CD4-positive, alpha-beta T cell treated with Interleukin-10 for 1 hour (primary cell): ENCODE results near the gene CHST13.

Source experiments
- DNase-seq: peaks from one replicate; pipeline ENCODE4 v3.0.0-alpha.2; 2020

CHST13 gene

DNA sequence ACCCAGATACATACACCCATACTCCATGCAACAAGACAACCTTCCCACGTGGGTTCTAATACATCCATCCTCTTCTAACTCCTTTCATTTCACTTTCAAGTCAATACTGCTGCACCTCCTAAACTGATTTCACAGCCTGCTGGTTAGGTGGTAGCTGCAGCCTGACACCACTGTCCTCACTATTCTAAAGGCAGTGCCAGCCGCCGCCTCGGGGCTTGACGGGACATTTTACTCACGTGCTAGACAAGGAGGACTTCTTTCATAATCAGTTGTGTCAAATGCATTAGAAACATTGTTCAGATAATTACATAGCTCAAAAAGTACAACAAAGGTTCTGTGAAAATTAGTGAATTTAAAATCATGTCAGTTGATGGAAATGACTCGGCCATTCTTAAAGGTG is 12.7 kb upstream of the CHST13 start:
- DNase-seq: no peak

DNA sequence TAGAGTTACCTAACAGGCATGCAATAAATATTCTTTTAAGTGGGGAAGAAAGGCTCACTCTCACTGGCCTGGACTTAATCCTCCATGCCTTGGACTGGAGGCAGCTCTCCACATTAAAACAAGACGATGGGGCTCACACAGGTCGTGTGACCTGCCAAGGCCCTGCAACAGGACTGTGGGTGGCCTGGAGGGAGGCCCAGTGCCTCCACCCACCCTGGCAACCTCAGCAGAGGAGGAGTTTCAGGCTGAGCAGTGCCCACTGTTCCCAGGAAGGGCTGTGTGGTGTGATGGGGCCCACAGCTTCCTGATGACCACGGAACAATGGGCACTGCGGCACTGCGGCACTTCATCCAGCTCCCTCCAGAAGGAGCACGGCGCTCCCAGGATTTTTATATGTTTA is 11.9 kb upstream of the CHST13 start:
- DNase-seq: no peak

DNA sequence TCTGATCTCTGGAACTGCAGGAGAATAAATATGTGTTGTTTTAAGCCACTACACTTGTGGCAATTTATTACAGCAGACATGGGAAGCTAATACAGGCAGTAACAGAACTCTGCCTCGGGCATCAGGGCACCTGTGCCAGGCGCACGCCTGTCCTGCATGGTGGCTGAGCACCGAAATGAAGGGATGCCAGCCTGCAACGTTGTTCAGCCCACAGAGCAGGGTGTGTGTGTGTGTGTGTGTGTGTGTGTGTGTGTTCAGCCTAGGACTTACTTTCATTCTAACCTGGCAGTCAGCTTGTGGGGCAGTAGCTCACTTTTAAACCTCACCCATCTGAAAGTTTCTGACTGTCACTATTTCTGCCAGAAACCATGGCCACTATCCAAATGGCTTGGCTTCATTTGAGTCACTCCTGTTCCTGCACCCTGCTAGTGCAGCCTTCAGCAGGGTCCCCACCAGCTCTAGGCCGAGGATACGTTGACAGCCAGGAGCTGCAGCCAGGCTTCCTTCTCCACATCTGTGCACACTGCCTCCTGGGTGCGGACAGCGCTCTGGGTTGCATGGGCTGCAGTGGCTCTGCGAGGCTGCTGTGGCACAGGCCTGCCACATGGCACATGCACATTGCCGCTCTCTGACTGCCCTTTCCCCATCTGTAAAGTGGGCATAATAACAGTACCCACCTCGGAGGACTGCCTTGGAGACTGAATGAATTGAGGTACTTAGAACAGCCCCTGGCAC is 10.9 kb upstream of the CHST13 start:
- DNase-seq: no peak

DNA sequence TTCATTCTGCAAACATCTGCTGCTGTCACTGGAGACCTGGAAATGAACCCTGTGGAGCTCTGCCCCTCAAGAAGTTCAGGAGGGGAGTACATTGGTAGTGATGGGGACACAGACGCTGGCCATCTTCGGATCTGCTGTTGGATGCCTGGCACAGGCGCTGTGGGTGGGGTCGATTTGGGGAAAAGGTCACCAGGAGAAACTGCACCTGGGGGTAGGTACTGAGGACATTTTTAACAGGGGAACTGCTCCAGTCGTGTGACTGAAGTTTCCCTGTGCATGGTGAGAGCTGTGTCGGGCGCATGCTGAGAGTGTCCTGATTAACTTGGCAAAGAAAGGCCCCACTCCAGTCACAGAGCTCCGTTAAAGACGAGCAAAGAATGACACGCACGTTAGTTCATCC is 9.8 kb upstream of the CHST13 start:
- no peak for DNase-seq

DNA sequence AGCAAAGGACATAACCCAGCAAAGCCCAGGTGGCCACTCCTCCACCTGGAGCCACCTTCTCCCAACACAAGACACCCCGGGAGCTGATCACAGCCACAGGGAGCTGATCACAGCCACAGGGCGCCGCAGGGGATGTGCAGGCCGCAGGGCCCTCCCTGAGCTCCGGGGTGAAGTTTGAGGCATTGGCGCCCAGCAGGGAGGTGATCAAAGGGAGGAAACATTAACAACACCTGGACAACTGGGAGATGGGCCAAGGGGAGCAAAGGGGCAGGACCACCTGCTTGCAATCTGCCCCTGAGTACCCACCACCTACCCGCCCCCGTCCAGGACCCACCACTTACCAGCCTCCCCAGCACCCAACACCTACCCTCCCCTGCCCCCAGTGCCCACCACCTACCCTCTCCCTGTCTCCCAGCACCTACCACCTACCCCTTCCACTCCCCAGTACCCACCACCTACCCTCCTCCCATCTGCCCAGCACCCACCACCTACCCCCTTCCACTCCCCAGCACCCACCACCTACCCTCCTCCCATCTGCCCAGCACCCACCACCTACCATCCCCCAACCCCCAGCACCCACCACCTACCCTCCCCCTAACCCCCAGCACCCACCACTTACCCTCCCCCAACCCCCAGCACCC is 8.8 kb upstream of the CHST13 start:
- DNase-seq: no peak

DNA sequence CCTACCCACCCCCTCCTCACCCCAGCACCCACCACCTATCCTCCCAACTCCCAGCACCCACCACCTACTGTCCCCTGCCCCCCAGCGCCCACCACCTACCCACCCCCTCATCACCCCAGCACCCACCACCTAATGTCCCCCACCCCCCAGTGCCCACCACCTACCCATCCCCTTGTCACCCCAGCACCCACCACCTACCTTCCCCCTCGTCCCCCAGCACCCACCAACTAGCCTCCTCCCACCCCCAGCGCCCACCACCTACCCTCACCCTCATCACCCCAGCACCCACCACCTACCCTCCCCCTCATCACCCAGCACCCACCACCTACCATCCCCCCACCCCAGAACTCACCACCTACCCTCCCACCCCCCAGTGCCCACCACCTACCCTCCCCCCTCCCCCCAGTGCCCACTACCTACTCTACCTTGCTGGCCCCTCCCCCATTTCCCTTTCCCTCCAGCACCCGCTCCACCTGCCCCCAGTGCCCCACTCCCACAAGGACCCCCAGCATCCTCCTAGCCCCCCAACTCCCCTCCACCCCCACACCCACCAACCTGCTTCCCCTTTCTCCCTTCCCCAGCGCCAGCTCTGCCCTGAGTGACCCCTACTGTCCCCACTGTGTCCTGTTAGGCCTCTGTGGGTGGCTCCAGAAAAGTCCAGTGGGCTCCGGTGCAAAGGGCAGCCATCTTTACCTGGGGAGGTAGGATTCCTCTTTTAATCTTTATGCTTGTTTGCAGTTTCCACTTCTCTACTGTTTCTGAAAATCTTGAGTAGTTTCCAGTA is 7.6 kb upstream of the CHST13 start:
- no peak for DNase-seq

DNA sequence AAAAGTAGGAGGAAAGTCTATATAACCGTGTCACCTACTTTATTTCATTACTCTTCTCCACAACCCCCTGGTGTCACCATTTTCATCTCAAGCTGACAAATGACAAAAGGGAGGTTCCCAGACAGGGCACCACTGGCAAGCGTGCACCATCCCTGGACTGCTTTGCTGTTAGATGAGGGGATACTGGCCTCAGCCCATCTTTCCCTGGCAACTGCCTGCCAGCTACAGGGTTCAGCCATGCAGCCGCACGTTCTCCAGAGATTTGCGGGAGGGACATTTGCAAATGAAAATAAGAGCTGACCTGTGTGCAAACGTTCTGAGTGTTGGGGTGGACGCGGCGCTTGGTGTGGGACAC is 7.0 kb upstream of the CHST13 start:
- no peak for DNase-seq

DNA sequence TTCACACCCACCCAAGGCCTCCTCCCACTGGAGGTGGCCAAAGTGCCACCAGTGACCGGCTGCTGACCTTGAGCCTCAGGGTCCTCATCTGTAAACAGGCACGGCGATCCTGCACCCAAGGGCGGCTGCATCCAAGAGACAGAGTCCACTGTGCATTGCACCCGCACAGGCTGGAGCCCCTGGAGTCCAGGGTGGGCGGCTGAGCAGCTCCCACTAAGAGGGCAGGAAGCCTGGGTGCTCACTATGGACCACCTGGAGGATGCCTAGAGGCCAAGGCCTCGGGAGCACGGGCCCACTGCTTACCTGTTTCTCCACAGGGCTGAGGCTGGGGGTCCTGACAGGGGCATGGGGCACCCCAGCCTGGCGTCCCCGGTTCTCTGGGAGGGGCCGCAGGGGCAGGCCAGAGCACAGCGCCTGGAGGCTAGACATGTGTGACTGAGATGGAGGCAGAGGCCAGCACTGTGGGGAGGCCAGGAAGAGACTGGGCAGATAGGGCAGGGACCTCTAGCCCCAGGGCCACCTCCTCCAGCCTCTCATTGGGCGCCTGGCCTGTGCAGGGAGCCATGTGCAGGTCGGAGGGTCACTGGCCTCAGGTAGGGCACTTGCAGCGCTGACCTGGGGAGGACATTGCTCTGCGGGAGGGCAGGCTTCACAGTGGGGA is 6.5 kb upstream of the CHST13 start, which contains the start of gene UROC1:
TSS of gene UROC1 (minus strand) at position 483 of the 661 bp plus-strand sequence. CDS start at position 429, 54 bp downstream.
- no peak for DNase-seq

DNA sequence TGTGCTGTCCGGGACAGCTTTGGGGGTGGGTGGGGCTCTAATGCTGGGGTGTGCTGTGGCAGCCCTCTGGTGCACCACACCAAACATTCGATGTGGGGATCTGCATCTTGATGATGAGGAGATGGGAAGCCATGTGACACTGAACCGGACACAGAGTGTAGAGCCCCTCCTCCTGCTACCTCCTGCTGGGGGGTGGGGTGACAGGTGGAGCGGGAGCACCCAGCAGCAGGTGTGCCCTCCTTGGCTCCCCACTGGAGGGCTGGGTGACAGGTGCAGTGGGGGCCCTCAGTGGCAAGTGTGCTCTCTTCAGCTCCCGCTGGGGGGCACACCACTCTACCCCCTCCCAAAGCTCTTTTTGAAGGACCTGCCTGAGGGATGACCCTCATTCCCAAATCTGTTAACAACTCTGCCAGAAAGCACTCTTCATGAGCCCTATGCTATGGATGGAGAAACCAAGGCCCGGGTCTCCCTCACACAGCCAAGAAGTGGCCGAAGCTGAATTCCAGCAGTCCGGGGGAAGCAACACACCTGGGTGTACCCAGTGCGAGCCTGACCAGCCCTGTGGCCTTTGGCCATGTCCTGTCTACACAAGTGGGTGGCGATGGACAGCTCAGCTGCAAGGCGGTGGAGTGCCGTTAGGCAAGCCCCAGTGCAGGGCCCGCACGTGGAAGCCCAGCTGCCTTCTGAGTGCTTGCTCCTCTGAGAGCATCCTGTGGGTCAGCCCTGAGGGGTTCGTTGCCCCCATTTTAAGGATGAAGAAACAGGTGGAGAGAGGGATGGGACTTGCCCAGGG is 5.8 kb upstream of the CHST13 start:
- no peak for DNase-seq

DNA sequence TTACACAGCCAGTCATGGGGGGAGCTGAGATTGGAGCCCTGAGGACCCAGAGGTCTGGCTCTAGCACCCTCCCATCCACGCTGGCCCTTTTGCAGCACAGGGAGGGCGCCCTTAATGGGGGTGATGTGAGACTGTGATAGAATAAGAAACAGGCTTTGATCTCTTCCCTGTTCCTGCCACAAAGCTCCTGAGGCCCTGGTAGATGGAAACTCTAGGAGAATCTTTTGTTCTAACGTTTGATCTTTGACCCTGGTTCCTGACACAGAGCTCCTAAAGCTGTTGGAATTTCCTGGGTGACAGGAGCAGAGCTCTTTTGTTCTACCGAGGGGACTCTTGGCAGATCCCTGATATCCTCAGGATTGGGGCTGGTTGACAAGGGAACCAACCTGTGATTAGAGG is 5.2 kb upstream of the CHST13 start:
- DNase-seq: no peak

DNA sequence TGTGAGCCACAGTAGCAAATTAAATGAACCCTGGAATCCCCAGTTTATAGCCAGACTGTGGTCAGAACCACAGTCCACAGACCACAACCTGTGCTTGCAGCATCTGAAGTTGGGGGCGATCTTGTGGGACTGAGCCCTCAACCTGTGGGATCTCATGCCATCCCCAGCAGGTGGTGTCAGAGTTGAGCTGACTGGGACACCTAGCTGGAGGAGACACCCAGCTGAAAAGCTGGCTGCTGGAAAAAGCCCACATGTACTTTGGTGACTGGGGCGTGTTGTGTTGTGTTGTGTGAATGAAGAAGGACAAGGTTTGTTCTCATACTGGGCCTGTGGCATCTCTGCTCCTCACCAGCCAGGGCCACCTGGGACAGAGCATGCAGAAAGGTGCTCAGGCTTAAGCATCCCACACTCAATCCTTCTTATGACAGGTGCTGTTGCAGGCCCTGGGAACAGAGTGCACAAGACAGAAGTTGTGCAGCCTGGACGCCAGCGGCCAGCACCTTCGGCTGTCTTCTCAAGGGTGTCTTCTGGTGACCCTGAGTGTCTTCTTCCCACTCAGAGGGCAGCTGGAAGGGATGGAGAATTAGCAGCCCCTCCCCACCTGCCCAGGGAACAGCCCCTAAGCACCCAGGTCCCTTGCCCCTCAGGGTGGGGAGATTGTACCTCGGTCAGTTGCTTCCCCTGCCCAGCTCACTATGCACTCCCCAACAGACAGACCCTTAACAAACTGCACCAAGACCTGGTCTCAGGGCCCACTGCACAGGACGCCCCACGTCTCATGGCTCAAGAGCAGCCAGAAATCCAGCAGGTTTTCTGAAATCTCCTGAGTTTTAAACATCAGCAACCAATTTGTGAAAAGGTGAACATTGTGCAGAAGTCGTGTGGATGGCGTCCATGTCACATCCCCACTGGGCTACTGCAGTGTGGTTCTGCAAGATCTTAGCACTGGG is 4.2 kb upstream of the CHST13 start:
- no peak for DNase-seq

DNA sequence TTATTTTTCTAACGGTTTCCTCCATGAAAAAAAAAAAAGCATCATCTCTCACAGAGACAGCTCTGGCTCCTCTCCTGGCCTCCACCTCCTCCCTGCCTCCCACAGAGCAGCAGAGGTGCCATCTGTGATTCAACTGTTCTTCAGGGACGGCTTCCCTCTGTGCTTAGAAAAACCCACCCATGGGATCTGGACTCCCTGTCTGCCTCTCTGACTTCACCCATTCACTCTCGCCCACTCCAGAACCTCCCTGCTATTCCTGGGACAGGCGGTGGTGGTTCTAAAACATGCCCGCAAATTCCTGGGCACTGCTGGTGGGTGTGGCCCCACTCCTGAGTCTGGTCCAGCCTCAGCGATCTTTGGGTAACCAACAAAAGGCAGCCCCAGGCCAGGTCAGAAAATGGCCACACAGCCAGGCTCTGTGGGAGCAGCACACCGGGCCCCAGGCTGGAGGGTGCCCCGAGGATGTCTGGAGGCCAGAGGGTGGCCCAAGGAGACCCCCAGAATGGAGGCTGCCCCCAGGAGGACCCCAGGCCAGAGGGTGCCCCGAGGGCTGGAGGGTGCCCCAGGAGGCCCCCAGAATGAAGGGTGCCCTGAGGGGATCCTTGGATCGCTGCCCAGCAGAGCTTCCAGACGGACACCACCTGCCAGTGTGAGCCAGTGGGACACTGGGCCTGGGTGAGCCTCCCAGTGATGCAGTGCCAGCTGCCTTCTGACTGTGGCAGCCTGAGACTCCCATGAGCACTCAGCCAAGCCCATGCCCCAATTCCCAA is 2.6 kb upstream of the CHST13 start:
- no peak for DNase-seq

DNA sequence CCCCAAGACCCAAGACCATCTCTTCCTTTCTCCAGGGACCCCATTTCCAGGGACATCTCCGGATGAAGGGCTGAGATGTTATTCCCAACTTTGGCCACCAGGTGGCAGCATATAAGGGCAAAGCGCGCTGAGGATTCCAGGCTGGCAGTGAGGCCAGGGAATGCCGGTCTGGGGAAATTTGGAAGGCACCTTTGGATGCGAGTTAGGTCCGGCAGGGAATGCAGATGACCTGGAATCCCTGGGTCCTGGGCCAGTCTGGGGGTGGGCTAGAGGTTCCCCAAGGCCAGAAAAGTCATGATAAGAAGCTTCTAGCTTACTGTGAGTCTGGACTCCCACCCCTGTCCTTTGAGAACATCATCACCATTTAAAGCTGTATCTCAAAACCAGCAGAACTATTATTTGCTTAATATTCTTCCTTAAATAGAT is 1.6 kb upstream of the CHST13 start:
- DNase-seq: peak; percentile 44

DNA sequence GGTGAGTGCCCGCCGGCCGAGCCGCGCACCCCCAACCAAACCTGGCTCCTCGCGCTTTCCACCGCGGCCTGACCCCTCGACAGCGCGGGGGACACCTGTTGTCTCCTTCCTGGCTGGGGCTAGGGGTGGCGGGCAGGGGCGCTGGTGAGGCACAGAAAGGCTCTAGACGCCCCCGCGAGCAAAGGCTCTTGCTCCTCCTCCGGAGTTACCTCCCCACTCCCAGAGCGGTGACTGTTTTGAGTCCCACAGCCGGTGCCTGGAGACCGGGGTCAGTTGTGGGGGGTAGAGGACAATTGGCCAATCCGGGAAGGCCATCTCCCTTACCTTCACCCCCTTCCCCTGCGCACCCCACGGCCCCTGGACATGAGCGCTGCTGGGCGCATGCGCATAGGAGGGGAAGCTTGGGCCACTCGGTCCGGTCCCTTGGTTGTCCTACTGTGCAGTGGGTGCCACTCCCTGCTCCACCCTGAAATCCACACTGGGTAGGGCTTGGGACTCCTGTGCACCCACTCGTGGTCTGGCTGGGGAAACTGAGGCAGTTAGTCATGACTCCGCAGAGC is 554 bp downstream of the CHST13 start:
- no peak for DNase-seq

DNA sequence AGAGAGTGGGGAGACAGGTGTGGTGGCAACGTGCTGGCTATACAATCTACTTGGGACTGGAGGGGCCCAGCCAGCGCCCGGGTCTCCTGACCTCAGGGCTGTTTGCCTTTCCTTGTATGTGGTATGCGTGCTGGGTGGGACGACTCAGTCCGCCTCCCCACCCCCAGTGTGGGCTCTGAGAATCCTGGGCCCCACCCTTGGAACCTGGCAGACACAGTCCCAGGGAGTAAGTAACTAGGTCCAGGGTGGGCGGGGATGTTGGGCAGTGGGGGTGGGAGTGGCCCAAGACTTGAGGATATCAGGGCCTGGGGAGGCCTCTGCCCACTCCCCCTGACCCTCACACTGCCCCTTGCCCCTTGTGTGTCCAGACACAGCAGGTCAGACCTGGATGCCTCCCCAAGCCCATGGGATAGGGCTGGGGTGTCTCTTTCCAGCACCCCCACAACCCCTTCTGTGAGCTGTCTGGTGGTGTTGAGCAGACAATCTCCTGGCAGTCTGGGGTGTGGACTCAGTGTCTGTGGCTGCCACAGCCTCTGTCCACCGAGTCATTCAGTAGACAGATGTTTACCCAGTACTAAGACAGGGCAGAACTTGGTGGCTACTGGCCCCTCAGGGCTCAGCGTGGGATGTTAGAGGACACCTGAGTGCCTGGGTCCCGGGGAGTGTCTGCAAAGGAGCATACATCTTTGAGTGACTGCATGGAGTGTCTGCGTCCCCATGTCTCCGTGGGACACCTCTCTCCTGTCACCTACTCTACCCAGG is 1.3 kb downstream of the CHST13 start:
- no peak for DNase-seq

DNA sequence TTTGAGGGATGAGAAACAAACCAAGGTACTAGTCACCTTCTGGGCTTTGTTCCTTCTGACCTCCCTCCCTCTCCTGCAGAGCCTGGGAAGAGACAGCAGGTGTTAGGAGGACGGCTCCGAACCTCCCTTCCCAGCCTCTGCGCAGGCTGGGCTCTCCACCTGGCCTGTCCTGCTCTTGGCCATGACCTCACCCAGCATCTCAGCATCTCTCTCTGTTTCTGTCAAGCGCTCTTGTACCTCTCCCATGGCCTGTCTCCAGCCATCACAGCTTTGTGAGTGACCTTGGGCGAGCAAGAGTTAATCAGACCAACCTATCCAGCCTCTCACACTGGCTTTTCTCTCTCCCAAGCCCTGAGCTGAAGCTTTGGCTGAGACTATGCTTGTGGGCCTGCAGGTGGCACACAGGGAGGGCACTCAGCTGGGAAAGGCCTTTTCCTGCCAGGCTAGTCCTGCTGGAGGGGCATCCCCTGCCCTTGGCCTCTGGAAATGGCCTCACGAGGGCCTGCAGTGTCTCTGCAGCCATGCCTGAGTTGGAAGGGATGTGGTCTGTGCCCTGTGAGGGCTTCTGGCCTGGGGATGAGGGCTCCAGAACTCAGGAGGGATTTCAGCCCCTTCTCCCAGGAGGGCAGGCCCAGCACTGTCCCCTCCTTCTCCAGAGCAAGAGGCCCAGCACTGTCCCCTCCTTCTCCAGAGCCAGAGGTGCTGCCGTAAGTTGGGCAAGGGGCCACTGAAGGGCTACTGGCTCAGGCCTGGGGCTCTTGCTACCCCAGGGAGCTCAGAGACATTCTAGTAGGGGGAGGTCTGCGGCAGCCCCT is 2.1 kb downstream of the CHST13 start:
- DNase-seq: no peak

DNA sequence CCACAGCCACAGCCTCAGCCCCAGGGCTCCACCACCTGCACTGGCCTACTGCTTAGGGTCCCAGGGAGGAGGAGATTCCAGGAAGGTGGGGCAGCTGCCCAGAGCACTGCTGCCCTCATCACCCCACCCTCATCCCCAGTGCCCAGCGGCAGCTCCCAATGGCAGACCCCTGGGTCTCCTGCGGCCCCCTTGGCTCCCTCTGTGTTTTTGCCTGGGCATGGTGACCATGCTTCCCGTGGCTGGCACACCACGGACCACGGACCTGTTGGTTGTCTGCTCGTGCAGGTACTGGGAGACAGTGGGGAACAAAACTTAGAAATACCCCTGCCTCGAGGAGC is 2.7 kb downstream of the CHST13 start:
- DNase-seq: no peak

DNA sequence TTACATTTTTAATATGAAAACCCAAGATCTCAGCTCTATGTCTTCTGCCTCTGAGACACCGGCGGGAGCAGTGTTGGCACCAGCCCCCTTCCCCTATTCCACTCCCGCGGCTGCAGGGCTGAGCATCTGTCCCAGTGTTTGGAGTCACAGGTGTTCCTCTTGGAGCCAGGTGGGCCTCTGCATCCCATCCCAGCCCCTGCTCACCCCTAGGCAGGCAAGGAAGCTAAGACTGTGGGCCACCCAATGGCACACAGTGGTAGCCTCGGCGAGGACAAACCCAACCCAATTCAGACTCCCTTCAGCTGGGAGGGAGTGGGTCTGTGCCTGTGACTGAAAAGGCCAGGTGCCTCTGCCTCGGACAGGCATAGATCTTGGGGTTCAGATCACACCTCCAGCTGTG is 3.1 kb downstream of the CHST13 start:
- DNase-seq: no peak
